ENCODE data around the gene RBM22. TPM values are rescaled to one million over a fixed set of nuclear protein-coding genes. Genes with fewer than 3 reads are reported as not detected.
A peak's percentile ranks its signal among the peaks of the same experiment; 100 is the strongest.

Gene RBM22
- total and polyA plus RNA-seq, 7 donors: 24.6 to 34.1 (median 30.0) TPM

- no peak for DNase-seq
- Histone ChIP-seq H3K4me1 (peaks cover 0 to 45% (median 27%) of the 10 kb centered on the region in 4 donors), H3K36me3 (peaks cover 0 to 3% (median under 1%) of the 10 kb centered on the region in 4 donors), H3K27ac (peak overlapping the region in 1 of 4 donors; percentile 76), H3K27me3 (no peaks in the 10 kb centered on the region), H3K9me3 (no peaks in the 10 kb centered on the region), H3K4me3 (no peak overlapping the region)
- intact Hi-C loops (cut with DNase I): loop anchor here (5.0 kb wide), 2 partner anchors 47 to 198 kb away; partner anchors contain the start of gene RBM22
- 90 to 94% methylated on average over 3 of the region's 3 CpGs for WGBS, 2 donors
- TF ChIP-seq EP300 (IDR thresholded peaks at IDR 0.05): no peak
- TF ChIP-seq POLR2A (IDR thresholded peaks at IDR 0.05): no peak
- no peak for TF ChIP-seq POLR2AphosphoS5 (IDR thresholded peaks at IDR 0.05)
- TF ChIP-seq, protein P1, sequence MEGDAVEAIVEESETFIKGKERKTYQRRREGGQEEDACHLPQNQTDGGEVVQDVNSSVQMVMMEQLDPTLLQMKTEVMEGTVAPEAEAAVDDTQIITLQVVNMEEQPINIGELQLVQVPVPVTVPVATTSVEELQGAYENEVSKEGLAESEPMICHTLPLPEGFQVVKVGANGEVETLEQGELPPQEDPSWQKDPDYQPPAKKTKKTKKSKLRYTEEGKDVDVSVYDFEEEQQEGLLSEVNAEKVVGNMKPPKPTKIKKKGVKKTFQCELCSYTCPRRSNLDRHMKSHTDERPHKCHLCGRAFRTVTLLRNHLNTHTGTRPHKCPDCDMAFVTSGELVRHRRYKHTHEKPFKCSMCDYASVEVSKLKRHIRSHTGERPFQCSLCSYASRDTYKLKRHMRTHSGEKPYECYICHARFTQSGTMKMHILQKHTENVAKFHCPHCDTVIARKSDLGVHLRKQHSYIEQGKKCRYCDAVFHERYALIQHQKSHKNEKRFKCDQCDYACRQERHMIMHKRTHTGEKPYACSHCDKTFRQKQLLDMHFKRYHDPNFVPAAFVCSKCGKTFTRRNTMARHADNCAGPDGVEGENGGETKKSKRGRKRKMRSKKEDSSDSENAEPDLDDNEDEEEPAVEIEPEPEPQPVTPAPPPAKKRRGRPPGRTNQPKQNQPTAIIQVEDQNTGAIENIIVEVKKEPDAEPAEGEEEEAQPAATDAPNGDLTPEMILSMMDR (IDR thresholded peaks at IDR 0.05): no peak
Measured at GRCh38 chr5:150655221-150655620, 45.6 kb downstream of the RBM22 start.

DNA sequence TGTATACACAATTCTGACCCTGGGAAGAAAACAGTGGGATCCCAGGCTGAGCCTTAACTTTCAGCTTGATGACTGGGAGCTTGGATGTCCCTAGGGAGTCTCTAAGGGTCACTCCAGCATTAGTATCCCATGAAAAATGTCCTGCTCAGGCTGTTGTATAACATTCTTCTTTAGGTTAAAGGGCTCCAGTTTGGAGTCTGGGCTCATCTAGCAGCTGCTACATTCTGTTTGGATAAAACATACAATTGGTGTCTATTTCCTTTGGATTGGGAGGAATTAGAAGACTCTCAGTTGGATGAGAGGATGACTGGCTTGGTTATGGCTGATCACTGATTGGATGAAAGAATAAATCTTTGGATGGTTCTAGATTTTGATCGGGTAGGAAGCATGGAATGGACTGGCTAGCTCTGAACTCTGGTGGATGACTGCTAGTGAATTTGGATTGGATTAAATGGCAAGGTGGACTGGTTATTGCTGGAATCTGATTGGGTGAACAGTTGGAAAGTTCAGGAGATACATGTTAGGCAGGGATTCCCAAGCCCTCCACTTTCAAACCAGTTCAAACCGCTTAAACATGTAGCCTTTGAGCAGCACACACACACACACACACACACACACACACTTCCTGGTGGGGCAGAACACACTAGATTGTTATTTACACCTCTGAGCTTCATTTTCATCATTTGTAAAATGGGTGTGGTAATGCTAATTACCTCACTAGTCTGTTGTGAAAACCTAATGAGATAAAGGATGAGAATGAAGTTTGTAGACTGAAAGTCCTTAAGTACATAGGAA, 46.9 kb downstream of the RBM22 start:
- intact Hi-C loops (cut with DNase I): loop anchor here (5.0 kb wide), 1 partner anchor 37 kb away; no protein-coding TSS in a partner anchor

GRCh38 chr5:150653145-150653761, 47.6 kb downstream of the RBM22 start:
- intact Hi-C loops (cut with DNase I): loop anchor here (5.0 kb wide), 1 partner anchor 36 kb away; no protein-coding TSS in a partner anchor
- Histone ChIP-seq H3K36me3 (peaks cover 0 to 20% (median 9%) of the 10 kb centered on the region in 4 donors), H3K9me3 (no peaks in the 10 kb centered on the region), H3K4me1 (peaks cover 0 to 48% (median 27%) of the 10 kb centered on the region in 4 donors), H3K27me3 (no peaks in the 10 kb centered on the region), H3K27ac (peak overlapping the region in 2 of 4 donors; percentile 28 to 45), H3K4me3 (no peak overlapping the region)
- 76 to 79% methylated on average over 5 of the region's 5 CpGs for WGBS, 2 donors
- TF ChIP-seq, protein P1 (IDR thresholded peaks at IDR 0.05): no peak
- TF ChIP-seq EP300 (IDR thresholded peaks at IDR 0.05): no peak
- TF ChIP-seq POLR2A (IDR thresholded peaks at IDR 0.05): no peak
- TF ChIP-seq POLR2AphosphoS5 (IDR thresholded peaks at IDR 0.05): no peak
- no peak for DNase-seq

More for the DNA sequence above, 46.9 kb downstream of the RBM22 start:
- no peaks in the 10 kb centered on the region for H3K27me3 ChIP-seq
- peak overlapping the region in 2 of 4 donors; percentile 28 to 45 for H3K27ac ChIP-seq
- H3K4me3 ChIP-seq: no peak overlapping the region
- H3K36me3 ChIP-seq: peaks cover 0 to 15% (median 6%) of the 10 kb centered on the region in 4 donors
- TF ChIP-seq, protein P1 (IDR thresholded peaks at IDR 0.05): no peak
- TF ChIP-seq POLR2AphosphoS5 (IDR thresholded peaks at IDR 0.05): no peak
- TF ChIP-seq POLR2A (IDR thresholded peaks at IDR 0.05): no peak
- no peak for TF ChIP-seq EP300 (IDR thresholded peaks at IDR 0.05)
- DNase-seq: no peak
- H3K9me3 ChIP-seq: no peaks in the 10 kb centered on the region
- H3K4me1 ChIP-seq: peaks cover 0 to 45% (median 27%) of the 10 kb centered on the region in 4 donors
- WGBS, 2 donors: 67 to 74% methylated on average over 2 of the region's 2 CpGs

- Histone ChIP-seq H3K9me3 (no peaks in the 10 kb centered on the region), H3K27me3 (no peaks in the 10 kb centered on the region), H3K4me1 (peaks cover 0 to 48% (median 22%) of the 10 kb centered on the region in 4 donors), H3K4me3 (no peak overlapping the region), H3K27ac (peak overlapping the region in 2 of 4 donors; percentile 1 to 27), H3K36me3 (peaks cover 0 to 22% (median 9%) of the 10 kb centered on the region in 4 donors)
- TF ChIP-seq EP300 (IDR thresholded peaks at IDR 0.05) (no peak), POLR2A (IDR thresholded peaks at IDR 0.05) (no peak), POLR2AphosphoS5 (IDR thresholded peaks at IDR 0.05) (no peak)
- TF ChIP-seq, protein P1 (IDR thresholded peaks at IDR 0.05): no peak
- intact Hi-C loops (cut with DNase I): loop anchor here (5.0 kb wide), 1 partner anchor 35 kb away; no protein-coding TSS in a partner anchor
- no peak for DNase-seq
- WGBS, 2 donors: 82 to 92% methylated on average over 13 of the region's 13 CpGs
Measured at GRCh38 chr5:150651924-150652671, 48.8 kb downstream of the RBM22 start.
